ENCODE data around the gene ECM2. TPM values are rescaled to one million over a fixed set of nuclear protein-coding genes. Genes with fewer than 3 reads are reported as not detected.

The ECM2 gene
- total RNA-seq, 1 experiment from 2014 or later = not detected

GRCh38 chr9:92499701-92500100 is 36.1 kb downstream of the ECM2 start:
- intact Hi-C loops (cut with micrococcal nuclease; ENCODE audit: unreplicated experiment) = no loop called here
- TF ChIP-seq CTCF (IDR thresholded peaks at IDR 0.05; ENCODE audit: unreplicated experiment) = no peak
- Mint-ChIP-seq H3K4me3 (ENCODE audit: low read depth, unreplicated experiment) (no peak overlapping the region), H3K36me3 (ENCODE audit: insufficient read depth, unreplicated experiment) (no peaks in the 10 kb centered on the region), H3K4me1 (ENCODE audit: low read depth, unreplicated experiment) (no peaks in the 10 kb centered on the region), H3K27me3 (ENCODE audit: unreplicated experiment) (no peaks in the 10 kb centered on the region), H3K27ac (ENCODE audit: unreplicated experiment) (no peak overlapping the region), H3K9me3 (ENCODE audit: low read depth, unreplicated experiment) (no peaks in the 10 kb centered on the region)
- CTCF ChIA-PET = no interaction called here
- no TSS peak for BruUV-seq (replicated peaks)
- DNase-seq = no peak

- TF ChIP-seq CTCF (IDR thresholded peaks at IDR 0.05; ENCODE audit: unreplicated experiment) = no peak
- DNase-seq = no peak
- Mint-ChIP-seq H3K9me3 (ENCODE audit: low read depth, unreplicated experiment) (no peaks in the 10 kb centered on the region), H3K36me3 (ENCODE audit: insufficient read depth, unreplicated experiment) (no peaks in the 10 kb centered on the region), H3K27me3 (ENCODE audit: unreplicated experiment) (no peaks in the 10 kb centered on the region), H3K27ac (ENCODE audit: unreplicated experiment) (no peak overlapping the region), H3K4me1 (ENCODE audit: low read depth, unreplicated experiment) (no peaks in the 10 kb centered on the region), H3K4me3 (ENCODE audit: low read depth, unreplicated experiment) (no peak overlapping the region)
- BruUV-seq (replicated peaks) = no TSS peak
- intact Hi-C loops (cut with micrococcal nuclease; ENCODE audit: unreplicated experiment) = no loop called here
- CTCF ChIA-PET = interaction anchor here (0.5 kb wide), 1 partner anchor 161 kb away, joined by 5 read pairs; no protein-coding TSS in a partner anchor
These were observed 39.2 kb downstream of the ECM2 start for GRCh38 chr9:92496396-92497176.

GRCh38 chr9:92494856-92495255 is 40.9 kb downstream of the ECM2 start:
- Mint-ChIP-seq H3K9me3 (ENCODE audit: low read depth, unreplicated experiment) (no peaks in the 10 kb centered on the region), H3K4me3 (ENCODE audit: low read depth, unreplicated experiment) (no peak overlapping the region), H3K27me3 (ENCODE audit: unreplicated experiment) (no peaks in the 10 kb centered on the region), H3K36me3 (ENCODE audit: insufficient read depth, unreplicated experiment) (no peaks in the 10 kb centered on the region), H3K4me1 (ENCODE audit: low read depth, unreplicated experiment) (no peaks in the 10 kb centered on the region), H3K27ac (ENCODE audit: unreplicated experiment) (no peak overlapping the region)
- no TSS peak for BruUV-seq (replicated peaks)
- no peak for DNase-seq
- intact Hi-C loops (cut with micrococcal nuclease; ENCODE audit: unreplicated experiment) = no loop called here
- TF ChIP-seq CTCF (IDR thresholded peaks at IDR 0.05; ENCODE audit: unreplicated experiment) = no peak
- CTCF ChIA-PET = no interaction called here

GRCh38 chr9:92493749-92494387 is 41.9 kb downstream of the ECM2 start:
- BruUV-seq (replicated peaks) = no TSS peak
- intact Hi-C loops (cut with micrococcal nuclease; ENCODE audit: unreplicated experiment) = no loop called here
- CTCF ChIA-PET = no interaction called here
- Mint-ChIP-seq H3K36me3 (ENCODE audit: insufficient read depth, unreplicated experiment) (no peaks in the 10 kb centered on the region), H3K27ac (ENCODE audit: unreplicated experiment) (no peak overlapping the region), H3K9me3 (ENCODE audit: low read depth, unreplicated experiment) (no peaks in the 10 kb centered on the region), H3K27me3 (ENCODE audit: unreplicated experiment) (no peaks in the 10 kb centered on the region), H3K4me3 (ENCODE audit: low read depth, unreplicated experiment) (no peak overlapping the region), H3K4me1 (ENCODE audit: low read depth, unreplicated experiment) (no peaks in the 10 kb centered on the region)
- no peak for TF ChIP-seq CTCF (IDR thresholded peaks at IDR 0.05; ENCODE audit: unreplicated experiment)
- DNase-seq = no peak

Measured in Calu3 (cell line).